Neural cell (in vitro differentiated cells): ENCODE measurements around the gene DNAH17. TPM values are rescaled to one million over a fixed set of nuclear protein-coding genes. Genes with fewer than 3 reads are reported as not detected.

Source experiments
- H2AFZ ChIP-seq: fragments of 200-600, 300-800 bp; sonication (generic), shearing (Covaris generic); 2 replicates; pipeline ENCODE4 v1.6.0; 2014; ENCODE audit warnings: low read depth, mild to moderate bottlenecking, antibody characterized with exemption, low read length, moderate library complexity
- H3F3A ChIP-seq: fragments of 200-600 bp; shearing (Covaris generic); 2 replicates; pipeline ENCODE4 v1.6.1; 2016; ENCODE audit warnings: mild to moderate bottlenecking, moderate library complexity, mixed read lengths, antibody characterized with exemption, low read length; ENCODE audit not compliant: insufficient read depth, poor library complexity, severe bottlenecking
- H3K27ac ChIP-seq: fragments of 200-600, 300-800 bp; sonication (generic), shearing (Covaris generic); 2 replicates; pipeline ENCODE4 v1.5.1; 2014; ENCODE audit warnings: mild to moderate bottlenecking, low read length, moderate library complexity
- H3K27me3 ChIP-seq: fragments of 300-800, 200-600 bp; sonication (generic), shearing (Covaris generic); 2 replicates; pipeline ENCODE4 v1.6.0; 2014; ENCODE audit warnings: mild to moderate bottlenecking, low read depth, low read length, moderate library complexity; ENCODE audit not compliant: insufficient read depth
- H3K36me3 ChIP-seq: fragments of 300-800, 200-600 bp; sonication (generic), shearing (Covaris generic); 2 replicates; pipeline ENCODE4 v1.5.1; 2014; ENCODE audit warnings: mild to moderate bottlenecking, antibody characterized with exemption, low read length, moderate library complexity; ENCODE audit not compliant: insufficient read depth
- H3K4me2 ChIP-seq: fragments of 300-800, 200-600 bp; sonication (generic), shearing (Covaris generic); 2 replicates; pipeline ENCODE4 v1.6.0; 2014; ENCODE audit warnings: mild to moderate bottlenecking, low read length
- H3K4me3 ChIP-seq: fragments of 300-800, 200-600 bp; sonication (generic), shearing (Covaris generic); 2 replicates; pipeline ENCODE4 v1.5.1; 2014; ENCODE audit warnings: mild to moderate bottlenecking, low read length, moderate library complexity
- H3K79me2 ChIP-seq: fragments of 200-600 bp; shearing (Covaris generic); replicated peaks from 2 replicates; pipeline ENCODE4 v1.6.0; 2014; ENCODE audit warnings: mild to moderate bottlenecking, low read length, moderate library complexity; ENCODE audit not compliant: insufficient read depth
- H3K9ac ChIP-seq: fragments of 300-800, 200-600 bp; sonication (generic), shearing (Covaris generic); 2 replicates; pipeline ENCODE4 v1.6.1; 2016; ENCODE audit warnings: mild to moderate bottlenecking, low read length, mixed read lengths
- H3K9me2 ChIP-seq: fragments of 200-600 bp; shearing (Covaris generic); 2 replicates; pipeline ENCODE4 v1.6.1; 2016; ENCODE audit warnings: mild to moderate bottlenecking, low read length, mixed read lengths; ENCODE audit not compliant: insufficient read depth
- H3K9me3 ChIP-seq: fragments of 200-600, 300-800 bp; sonication (generic), shearing (Covaris generic); 2 replicates; pipeline ENCODE4 v1.6.1; 2016; ENCODE audit warnings: mild to moderate bottlenecking, mixed run types, low read length, moderate library complexity, mixed read lengths
- H4K20me1 ChIP-seq: fragments of 200-600 bp; shearing (Covaris generic); 2 replicates; pipeline ENCODE4 v1.6.1; 2016; ENCODE audit warnings: mild to moderate bottlenecking, mixed run types; ENCODE audit not compliant: insufficient read depth
- EP300 ChIP-seq: fragments of 450-650 bp; conservative IDR thresholded peaks from 2 replicates; pipeline ENCODE4 v1.6.1; 2014; ENCODE audit warnings: antibody characterized with exemption, mild to moderate bottlenecking, moderate library complexity; ENCODE audit not compliant: poor library complexity, severe bottlenecking
- EZH2 ChIP-seq: fragments of 200-600, 300-800 bp; shearing (Covaris generic), sonication (generic); IDR thresholded peaks from 2 replicates; pipeline ENCODE4 v1.6.1; 2014; ENCODE audit warnings: antibody characterized with exemption, low read length, borderline replicate concordance, mild to moderate bottlenecking; ENCODE audit not compliant: insufficient read depth, poor library complexity, severe bottlenecking
- POLR2AphosphoS5 ChIP-seq: IDR thresholded peaks from 2 replicates; pipeline ENCODE4 v1.6.1; 2012
- RAD21 ChIP-seq: fragments of 450-650 bp; conservative IDR thresholded peaks from 2 replicates; pipeline ENCODE4 v1.6.1; 2014; ENCODE audit warnings: antibody characterized with exemption, mild to moderate bottlenecking, moderate library complexity
- SMC3 ChIP-seq: fragments of 450-650 bp; conservative IDR thresholded peaks from 2 replicates; pipeline ENCODE4 v1.6.1; 2014; ENCODE audit warnings: antibody characterized with exemption, mild to moderate bottlenecking, moderate library complexity; ENCODE audit not compliant: poor library complexity
- TAF1 ChIP-seq: IDR thresholded peaks from 2 replicates; pipeline ENCODE4 v1.6.1; 2012; ENCODE audit warnings: low read depth
- polyA plus RNA-seq: library from polyadenylated mRNA; depleted of rRNA; stranded (reverse); fragments of >200 nt; gene quantifications from 2 replicates; pipeline ENCODE4 v1.2.3, GENCODE V29; 2014
- TF ChIP-seq, protein P1 (sequence below): IDR thresholded peaks from 2 replicates; pipeline ENCODE4 v1.6.1; 2012; ENCODE audit warnings: borderline replicate concordance
- TF ChIP-seq, protein P2 (sequence below): fragments of 450-650 bp; IDR thresholded peaks from 2 replicates; pipeline ENCODE4 v1.5.1; 2014; ENCODE audit warnings: antibody characterized with exemption, mild to moderate bottlenecking, moderate library complexity; ENCODE audit not compliant: poor library complexity, severe bottlenecking

DNAH17 gene
- polyA plus RNA-seq, 1 donor from 2014 or later: not detected

DNA sequence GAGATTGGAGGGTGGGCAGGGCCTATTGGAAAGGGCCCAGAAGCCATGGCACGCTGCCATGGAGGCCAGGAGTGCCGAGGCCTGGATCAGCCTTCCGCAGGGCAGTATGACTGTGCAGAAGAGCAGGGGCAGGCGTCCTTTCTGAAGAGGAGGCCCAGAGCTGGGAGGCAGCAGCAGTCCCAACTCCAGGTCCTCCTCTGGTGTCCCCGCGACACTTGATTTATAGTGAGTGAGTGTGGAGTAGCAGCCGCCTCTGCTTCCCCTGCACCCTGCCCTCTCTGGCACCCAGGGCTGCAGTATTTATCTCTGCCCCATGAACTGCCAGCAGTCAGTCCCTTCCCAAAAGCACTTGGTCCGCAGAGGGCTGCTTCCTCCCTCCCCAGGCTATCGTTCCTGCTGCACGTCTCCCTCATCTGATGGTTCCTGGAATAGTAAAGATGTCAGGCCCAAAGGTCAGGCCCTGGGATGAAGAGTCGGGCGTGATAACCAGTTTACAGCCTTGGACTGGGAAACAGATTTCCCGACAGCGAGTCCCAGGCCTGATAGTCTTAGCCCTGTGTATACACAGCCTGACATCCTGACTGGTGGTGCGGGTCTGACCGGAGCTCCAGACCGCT lies 165.8 kb downstream of the DNAH17 start:
- H2AFZ ChIP-seq: no peak overlapping the region
- H3F3A ChIP-seq: no peaks in the 10 kb centered on the region
- no peaks in the 10 kb centered on the region for H3K79me2 ChIP-seq
- H3K27me3 ChIP-seq: no peaks in the 10 kb centered on the region
- no peaks in the 10 kb centered on the region for H3K9me3 ChIP-seq
- no peaks in the 10 kb centered on the region for H3K36me3 ChIP-seq
- H3K4me2 ChIP-seq: no peak overlapping the region
- no peak overlapping the region for H3K4me3 ChIP-seq
- no peak for TF ChIP-seq EP300
- TF ChIP-seq RAD21: no peak
- TF ChIP-seq TAF1: no peak
- TF ChIP-seq, protein P1, sequence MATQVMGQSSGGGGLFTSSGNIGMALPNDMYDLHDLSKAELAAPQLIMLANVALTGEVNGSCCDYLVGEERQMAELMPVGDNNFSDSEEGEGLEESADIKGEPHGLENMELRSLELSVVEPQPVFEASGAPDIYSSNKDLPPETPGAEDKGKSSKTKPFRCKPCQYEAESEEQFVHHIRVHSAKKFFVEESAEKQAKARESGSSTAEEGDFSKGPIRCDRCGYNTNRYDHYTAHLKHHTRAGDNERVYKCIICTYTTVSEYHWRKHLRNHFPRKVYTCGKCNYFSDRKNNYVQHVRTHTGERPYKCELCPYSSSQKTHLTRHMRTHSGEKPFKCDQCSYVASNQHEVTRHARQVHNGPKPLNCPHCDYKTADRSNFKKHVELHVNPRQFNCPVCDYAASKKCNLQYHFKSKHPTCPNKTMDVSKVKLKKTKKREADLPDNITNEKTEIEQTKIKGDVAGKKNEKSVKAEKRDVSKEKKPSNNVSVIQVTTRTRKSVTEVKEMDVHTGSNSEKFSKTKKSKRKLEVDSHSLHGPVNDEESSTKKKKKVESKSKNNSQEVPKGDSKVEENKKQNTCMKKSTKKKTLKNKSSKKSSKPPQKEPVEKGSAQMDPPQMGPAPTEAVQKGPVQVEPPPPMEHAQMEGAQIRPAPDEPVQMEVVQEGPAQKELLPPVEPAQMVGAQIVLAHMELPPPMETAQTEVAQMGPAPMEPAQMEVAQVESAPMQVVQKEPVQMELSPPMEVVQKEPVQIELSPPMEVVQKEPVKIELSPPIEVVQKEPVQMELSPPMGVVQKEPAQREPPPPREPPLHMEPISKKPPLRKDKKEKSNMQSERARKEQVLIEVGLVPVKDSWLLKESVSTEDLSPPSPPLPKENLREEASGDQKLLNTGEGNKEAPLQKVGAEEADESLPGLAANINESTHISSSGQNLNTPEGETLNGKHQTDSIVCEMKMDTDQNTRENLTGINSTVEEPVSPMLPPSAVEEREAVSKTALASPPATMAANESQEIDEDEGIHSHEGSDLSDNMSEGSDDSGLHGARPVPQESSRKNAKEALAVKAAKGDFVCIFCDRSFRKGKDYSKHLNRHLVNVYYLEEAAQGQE: no peak
- TF ChIP-seq, protein P2, sequence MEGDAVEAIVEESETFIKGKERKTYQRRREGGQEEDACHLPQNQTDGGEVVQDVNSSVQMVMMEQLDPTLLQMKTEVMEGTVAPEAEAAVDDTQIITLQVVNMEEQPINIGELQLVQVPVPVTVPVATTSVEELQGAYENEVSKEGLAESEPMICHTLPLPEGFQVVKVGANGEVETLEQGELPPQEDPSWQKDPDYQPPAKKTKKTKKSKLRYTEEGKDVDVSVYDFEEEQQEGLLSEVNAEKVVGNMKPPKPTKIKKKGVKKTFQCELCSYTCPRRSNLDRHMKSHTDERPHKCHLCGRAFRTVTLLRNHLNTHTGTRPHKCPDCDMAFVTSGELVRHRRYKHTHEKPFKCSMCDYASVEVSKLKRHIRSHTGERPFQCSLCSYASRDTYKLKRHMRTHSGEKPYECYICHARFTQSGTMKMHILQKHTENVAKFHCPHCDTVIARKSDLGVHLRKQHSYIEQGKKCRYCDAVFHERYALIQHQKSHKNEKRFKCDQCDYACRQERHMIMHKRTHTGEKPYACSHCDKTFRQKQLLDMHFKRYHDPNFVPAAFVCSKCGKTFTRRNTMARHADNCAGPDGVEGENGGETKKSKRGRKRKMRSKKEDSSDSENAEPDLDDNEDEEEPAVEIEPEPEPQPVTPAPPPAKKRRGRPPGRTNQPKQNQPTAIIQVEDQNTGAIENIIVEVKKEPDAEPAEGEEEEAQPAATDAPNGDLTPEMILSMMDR: no peak
- H3K9me2 ChIP-seq: no peaks in the 10 kb centered on the region
- no peaks in the 10 kb centered on the region for H4K20me1 ChIP-seq
- H3K9ac ChIP-seq: no peak overlapping the region
- H3K27ac ChIP-seq: no peak overlapping the region

DNA sequence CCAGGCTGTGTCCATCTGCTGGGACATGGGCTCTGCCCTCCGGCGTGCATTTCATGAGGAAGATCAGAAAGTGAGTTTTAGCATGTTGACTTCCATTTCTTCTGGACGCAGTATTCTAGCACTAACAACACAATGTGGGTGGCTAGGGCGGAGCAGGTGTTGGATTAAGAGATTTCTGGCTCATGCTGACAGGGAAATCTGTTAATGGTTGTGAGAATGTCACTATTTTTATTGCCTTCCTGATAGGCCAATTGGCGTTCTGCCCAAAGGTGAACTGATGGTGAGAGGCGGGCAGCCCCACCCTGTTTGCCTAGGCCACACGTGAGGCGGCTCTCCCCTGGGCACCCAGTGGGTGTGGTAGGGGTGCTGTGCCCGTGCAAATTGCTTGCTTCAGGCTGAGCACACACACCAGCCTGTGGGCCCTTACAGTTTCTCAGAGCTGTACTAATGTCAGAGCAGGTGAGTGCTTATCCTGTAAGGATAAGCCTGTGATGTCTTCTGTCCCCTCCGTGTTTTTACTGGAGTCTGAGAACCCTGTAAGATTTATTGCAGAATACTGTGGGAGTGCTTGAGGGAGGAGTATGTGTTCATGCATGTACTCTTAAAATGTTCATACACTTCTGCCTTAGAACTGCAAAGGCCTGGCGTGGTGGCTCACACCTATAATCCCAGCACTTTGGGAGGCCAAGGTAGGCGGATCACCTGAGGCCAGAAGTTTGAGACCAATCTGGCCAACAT lies 167.8 kb downstream of the DNAH17 start:
- Histone ChIP-seq H4K20me1 (no peaks in the 10 kb centered on the region), H3K4me2 (no peak overlapping the region), H3K9me3 (no peaks in the 10 kb centered on the region), H3K27ac (no peak overlapping the region), H3K27me3 (no peaks in the 10 kb centered on the region), H3K9ac (no peak overlapping the region), H3K79me2 (no peaks in the 10 kb centered on the region), H3F3A (no peaks in the 10 kb centered on the region), H3K9me2 (no peaks in the 10 kb centered on the region), H3K36me3 (no peaks in the 10 kb centered on the region), H3K4me3 (no peak overlapping the region), H2AFZ (no peak overlapping the region)
- no peak for TF ChIP-seq EZH2
- TF ChIP-seq, protein P2: no peak
- TF ChIP-seq TAF1: no peak
- no peak for TF ChIP-seq RAD21
- TF ChIP-seq, protein P1: no peak
- TF ChIP-seq POLR2AphosphoS5: no peak
- TF ChIP-seq SMC3: no peak
